ENCODE results near the gene ITPRIPL2.

The ITPRIPL2 gene

GRCh38 chr16:19105891-19106624, 7.7 kb upstream of the ITPRIPL2 start:
- H3K27ac ChIP-seq = no peak overlapping the region
- no peak for TF ChIP-seq CTCF (conservative IDR thresholded peaks at IDR 0.05)

GRCh38 chr16:19106625-19107020, 7.1 kb upstream of the ITPRIPL2 start:
- H3K27ac ChIP-seq = no peak overlapping the region
- TF ChIP-seq ZFX (IDR thresholded peaks at IDR 0.05) = no peak
- TF ChIP-seq CTCF (conservative IDR thresholded peaks at IDR 0.05) = no peak

GRCh38 chr16:19108409-19109287, 5.1 kb upstream of the ITPRIPL2 start:
- no peak for TF ChIP-seq CTCF (conservative IDR thresholded peaks at IDR 0.05)
- no peak for TF ChIP-seq ZFX (IDR thresholded peaks at IDR 0.05)
- no peak overlapping the region for H3K27ac ChIP-seq

- TF ChIP-seq CTCF (conservative IDR thresholded peaks at IDR 0.05) = no peak
- no peak for TF ChIP-seq ZFX (IDR thresholded peaks at IDR 0.05)
- no peak overlapping the region for H3K27ac ChIP-seq
These were observed 4.5 kb upstream of the ITPRIPL2 start for GRCh38 chr16:19109288-19109664.

GRCh38 chr16:19110537-19111360, 3.0 kb upstream of the ITPRIPL2 start:
- TF ChIP-seq ZFX (IDR thresholded peaks at IDR 0.05) (no peak), CTCF (conservative IDR thresholded peaks at IDR 0.05) (no peak)
- no peak overlapping the region for H3K27ac ChIP-seq

- no peak overlapping the region for H3K27ac ChIP-seq
- TF ChIP-seq CTCF (conservative IDR thresholded peaks at IDR 0.05) (no peak), ZFX (IDR thresholded peaks at IDR 0.05) (no peak)
These were observed 1.7 kb upstream of the ITPRIPL2 start for GRCh38 chr16:19112099-19112407.
